ENCODE results near the gene SLC25A34.

SLC25A34 gene

GRCh38 chr1:15733726-15734226 is 2.3 kb upstream of the SLC25A34 start:
- no peak for DNase-seq

- no peak for DNase-seq
These were observed 1.8 kb upstream of the SLC25A34 start for GRCh38 chr1:15734296-15734695.

GRCh38 chr1:15734901-15735300 is 1.2 kb upstream of the SLC25A34 start:
- DNase-seq: no peak

GRCh38 chr1:15735304-15736037 is 587 bp upstream of the SLC25A34 start:
- DNase-seq: no peak

- DNase-seq: no peak
These were observed 819 bp downstream of the SLC25A34 start for GRCh38 chr1:15736892-15737261.

GRCh38 chr1:15737324-15738319 is 1.6 kb downstream of the SLC25A34 start:
- no peak for DNase-seq

GRCh38 chr1:15738416-15739113 is 2.5 kb downstream of the SLC25A34 start:
- DNase-seq: no peak

- DNase-seq: no peak
These were observed 3.2 kb downstream of the SLC25A34 start for GRCh38 chr1:15739259-15739658.

GRCh38 chr1:15739745-15740144 is 3.7 kb downstream of the SLC25A34 start:
- no peak for DNase-seq

GRCh38 chr1:15740924-15741850 is 5.1 kb downstream of the SLC25A34 start:
- DNase-seq: peak; percentile 78

- no peak for DNase-seq
These were observed 6.3 kb downstream of the SLC25A34 start, which contains the start of gene TMEM82 for GRCh38 chr1:15742339-15742801. Gene TMEM82, plus strand, starts transcription at chr1:15742499. Its CDS starts 61 bp downstream, at chr1:15742560.

GRCh38 chr1:15744122-15744679 is 8.1 kb downstream of the SLC25A34 start:
- no peak for DNase-seq

GRCh38 chr1:15747378-15747777 is 11.3 kb downstream of the SLC25A34 start:
- no peak for DNase-seq

GRCh38 chr1:15748264-15748663 is 12.2 kb downstream of the SLC25A34 start:
- no peak for DNase-seq

- DNase-seq: no peak
These were observed 12.8 kb downstream of the SLC25A34 start for GRCh38 chr1:15748690-15749398.

- DNase-seq: no peak
These were observed 13.6 kb downstream of the SLC25A34 start for GRCh38 chr1:15749399-15750291.

- DNase-seq: no peak
These were observed 14.9 kb downstream of the SLC25A34 start for GRCh38 chr1:15750924-15751323.

- DNase-seq: no peak
These were observed 15.7 kb downstream of the SLC25A34 start for GRCh38 chr1:15751717-15752116.

GRCh38 chr1:15753776-15754175 is 17.7 kb downstream of the SLC25A34 start:
- DNase-seq: no peak
